Measurements from ENCODE around the gene ITPR2.

GRCh38 chr12:26379777-26380467 is 453.1 kb downstream of the ITPR2 start:
- TF ChIP-seq E2F5 (CRISPR knock-in tag; conservative IDR thresholded peaks at IDR 0.05) (no peak), EP300 (IDR thresholded peaks at IDR 0.05; ENCODE audit: low read depth in 2 of 2, low read length in 2 of 2) (no peak), EP300 (CRISPR knock-in tag; IDR thresholded peaks at IDR 0.05; ENCODE audit: borderline replicate concordance) (no peak), BCL6 (CRISPR knock-in tag; IDR thresholded peaks at IDR 0.05) (no peak), ZNF354B (CRISPR knock-in tag; IDR thresholded peaks at IDR 0.05) (no peak)
